ENCODE measurements around the gene C16orf90. TPM values are rescaled to one million over a fixed set of nuclear protein-coding genes. Genes with fewer than 3 reads are reported as not detected.

The C16orf90 gene
- total RNA-seq, 1 donor from 2014 or later: not detected

- H3K4me3 ChIP-seq: no peak overlapping the region
- H3K9me3 ChIP-seq (ENCODE audit: low read depth): no peaks in the 10 kb centered on the region
- no peak overlapping the region for H3K4me2 ChIP-seq
- H4K20me1 ChIP-seq (ENCODE audit: low read depth): no peaks in the 10 kb centered on the region
- no peaks in the 10 kb centered on the region for H3K27me3 ChIP-seq
- H3F3A ChIP-seq (ENCODE audit: low read depth): peaks cover 18% of the 10 kb centered on the region
- no peaks in the 10 kb centered on the region for H3K36me3 ChIP-seq
- Mint-ChIP-seq H3K27me3 (ENCODE audit: insufficient read depth, low read depth) (no peaks in the 10 kb centered on the region), H3K4me3 (no peak overlapping the region), H3K36me3 (peaks cover 24% of the 10 kb centered on the region), H3K27ac (no peak overlapping the region), H3K4me1 (peaks cover 10% of the 10 kb centered on the region), H3K9me3 (no peaks in the 10 kb centered on the region)
- no peak overlapping the region for H2AFZ ChIP-seq (replicated peaks)
- peaks cover 15% of the 10 kb centered on the region for H3K4me1 ChIP-seq
- H3K9ac ChIP-seq: no peak overlapping the region
- H3K27ac ChIP-seq: no peak overlapping the region
- TF ChIP-seq EZH2 (IDR thresholded peaks at IDR 0.05) (no peak), EZH2phosphoT487 (IDR thresholded peaks at IDR 0.05) (no peak), CTCF (IDR thresholded peaks at IDR 0.05) (no peak)
- no peak for DNase-seq (ENCODE audit: low spot score)
- H3K79me2 ChIP-seq (ENCODE audit: low read depth): no peaks in the 10 kb centered on the region
These were observed 42.9 kb upstream of the C16orf90 start for GRCh38 chr16:3538222-3538621.

- Mint-ChIP-seq H3K9me3 (no peaks in the 10 kb centered on the region), H3K27ac (no peak overlapping the region), H3K4me3 (no peak overlapping the region), H3K36me3 (peaks cover 29% of the 10 kb centered on the region), H3K27me3 (ENCODE audit: insufficient read depth, low read depth) (no peaks in the 10 kb centered on the region), H3K4me1 (peaks cover 4% of the 10 kb centered on the region)
- TF ChIP-seq EZH2 (IDR thresholded peaks at IDR 0.05) (no peak), CTCF (IDR thresholded peaks at IDR 0.05) (no peak), EZH2phosphoT487 (IDR thresholded peaks at IDR 0.05) (no peak)
- H2AFZ ChIP-seq (replicated peaks): no peak overlapping the region
- no peak overlapping the region for H3K27ac ChIP-seq
- H3F3A ChIP-seq (ENCODE audit: low read depth): peaks cover 11% of the 10 kb centered on the region
- no peaks in the 10 kb centered on the region for H3K27me3 ChIP-seq
- DNase-seq (ENCODE audit: low spot score): no peak
- no peaks in the 10 kb centered on the region for H3K36me3 ChIP-seq
- no peaks in the 10 kb centered on the region for H4K20me1 ChIP-seq (ENCODE audit: low read depth)
- no peak overlapping the region for H3K4me2 ChIP-seq
- no peak overlapping the region for H3K9ac ChIP-seq
- no peaks in the 10 kb centered on the region for H3K9me3 ChIP-seq (ENCODE audit: low read depth)
- H3K79me2 ChIP-seq (ENCODE audit: low read depth): no peaks in the 10 kb centered on the region
- no peak overlapping the region for H3K4me3 ChIP-seq
- H3K4me1 ChIP-seq: peaks cover 5% of the 10 kb centered on the region
These were observed 41.6 kb upstream of the C16orf90 start for GRCh38 chr16:3536851-3537250.

- Mint-ChIP-seq H3K27me3 (ENCODE audit: insufficient read depth, low read depth) (no peaks in the 10 kb centered on the region), H3K36me3 (peaks cover 32% of the 10 kb centered on the region), H3K4me3 (no peak overlapping the region), H3K9me3 (no peaks in the 10 kb centered on the region), H3K4me1 (no peaks in the 10 kb centered on the region), H3K27ac (no peak overlapping the region)
- Histone ChIP-seq H3K79me2 (ENCODE audit: low read depth) (no peaks in the 10 kb centered on the region), H3K9ac (no peak overlapping the region), H3K36me3 (no peaks in the 10 kb centered on the region), H4K20me1 (ENCODE audit: low read depth) (no peaks in the 10 kb centered on the region), H3K4me3 (no peak overlapping the region), H3K4me2 (no peak overlapping the region), H3K27me3 (no peaks in the 10 kb centered on the region), H2AFZ (replicated peaks) (no peak overlapping the region), H3K9me3 (ENCODE audit: low read depth) (no peaks in the 10 kb centered on the region), H3K27ac (no peak overlapping the region), H3K4me1 (no peaks in the 10 kb centered on the region), H3F3A (ENCODE audit: low read depth) (peaks cover 6% of the 10 kb centered on the region)
- no peak for TF ChIP-seq EZH2 (IDR thresholded peaks at IDR 0.05)
- no peak for TF ChIP-seq EZH2phosphoT487 (IDR thresholded peaks at IDR 0.05)
- TF ChIP-seq CTCF (IDR thresholded peaks at IDR 0.05): no peak
- no peak for DNase-seq (ENCODE audit: low spot score)
These were observed 41.0 kb upstream of the C16orf90 start for GRCh38 chr16:3536271-3536731.

Measured in neural progenitor cell (in vitro differentiated cells).